ENCODE measurements around the gene ZNF180.
A peak's percentile ranks its signal among the peaks of the same experiment; 100 is the strongest.
"Not testable (repeated sequence)": the region's sequence is repeated elsewhere in the genome, so short reads cannot be mapped to it uniquely, and the experiment has no call there.

The ZNF180 gene

DNA sequence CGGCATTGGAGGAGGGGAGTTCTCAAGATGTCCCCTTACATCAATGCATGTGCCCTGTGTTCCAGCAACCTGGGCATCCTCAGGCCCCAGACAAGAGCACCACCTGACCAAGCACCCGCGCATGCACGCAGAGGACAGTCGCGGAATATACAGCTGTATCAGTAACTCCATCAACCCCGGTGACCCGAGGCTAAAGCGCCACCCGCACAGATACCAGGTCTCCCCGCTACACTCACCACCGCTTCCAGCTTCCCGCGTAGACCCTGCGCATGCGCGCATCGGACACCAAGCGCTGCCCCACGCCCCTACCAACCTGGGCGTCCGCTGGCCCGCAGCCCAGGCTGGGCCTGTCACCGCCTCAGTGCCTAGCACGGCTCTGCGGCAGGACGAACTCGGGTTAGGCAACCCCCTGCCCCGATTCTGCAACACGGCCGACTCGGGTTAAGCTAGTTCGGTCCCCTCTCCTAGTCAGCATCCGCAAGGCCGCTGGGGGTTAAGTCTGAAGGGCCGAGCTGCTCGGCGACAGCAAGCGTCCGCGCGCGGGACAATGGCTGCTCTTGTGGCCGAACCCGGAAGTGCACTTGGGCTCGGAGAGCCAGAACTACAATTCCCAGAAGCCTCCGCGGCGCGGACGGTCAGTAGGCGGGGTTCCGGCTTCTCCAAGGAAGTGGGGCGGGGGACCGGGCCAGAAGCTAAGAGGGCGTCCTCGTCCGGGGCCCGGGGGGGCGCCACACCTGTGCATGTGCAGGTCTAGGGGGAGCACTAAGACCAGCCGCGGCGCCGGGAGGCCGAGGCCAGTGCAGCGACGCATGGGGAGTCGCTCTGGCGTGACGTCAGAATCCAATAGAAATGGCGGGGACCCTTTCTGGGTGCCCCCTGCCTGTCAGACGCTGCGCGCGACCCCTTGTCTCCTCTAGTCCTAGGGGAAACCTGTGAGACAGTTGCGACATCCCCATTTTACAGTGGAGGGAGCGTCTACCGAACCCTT lies at the start of gene ZNF180:
ZNF180 (minus strand) TSS at position 561 of the 988 bp plus-strand sequence. CDS start 3,188 bp downstream, outside the sequence.
- peak; percentile 93 for DNase-seq (ENCODE audit: low read depth)

DNA sequence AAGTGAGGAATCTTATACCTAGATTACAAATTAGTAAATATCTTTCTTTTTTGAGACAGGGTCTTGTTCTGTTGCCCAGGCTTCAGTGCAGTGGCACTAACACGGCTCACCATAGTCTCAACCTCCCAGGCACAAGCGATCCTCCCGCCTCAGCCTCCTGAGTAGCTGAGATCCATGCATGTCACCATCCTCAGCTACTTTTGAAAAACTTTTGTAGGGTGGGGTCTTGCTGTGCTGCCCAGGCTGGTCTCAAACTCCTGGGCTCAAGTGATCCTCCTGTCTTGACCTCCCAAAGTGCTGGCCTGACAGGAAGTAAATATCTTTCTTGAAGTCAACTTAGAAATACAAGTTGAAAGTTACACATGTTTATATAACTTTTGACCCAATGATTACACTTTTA lies 49.2 kb upstream of the ZNF180 start:
- no peak for DNase-seq (ENCODE audit: low read depth)

DNA sequence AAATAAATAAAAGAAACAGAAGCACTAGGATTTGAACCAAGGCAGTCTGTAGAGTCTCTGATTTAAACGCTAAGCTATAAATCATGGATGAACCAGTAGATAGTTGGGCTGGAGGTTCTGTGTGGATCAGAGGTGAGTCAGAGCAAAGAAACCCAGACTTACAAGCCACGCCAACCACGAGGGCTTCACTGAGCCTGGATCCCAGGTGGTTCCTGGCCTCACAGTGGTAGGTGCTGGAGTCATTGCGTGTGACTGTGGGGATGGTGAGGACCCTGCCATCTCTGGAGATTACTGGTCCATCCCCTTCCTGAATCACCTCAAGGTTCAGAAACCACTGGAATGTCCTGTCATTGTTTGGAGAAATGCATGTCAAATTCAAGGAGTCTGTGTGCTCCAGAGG lies 48.4 kb upstream of the ZNF180 start:
- peak; percentile 42 for DNase-seq (ENCODE audit: low read depth)

DNA sequence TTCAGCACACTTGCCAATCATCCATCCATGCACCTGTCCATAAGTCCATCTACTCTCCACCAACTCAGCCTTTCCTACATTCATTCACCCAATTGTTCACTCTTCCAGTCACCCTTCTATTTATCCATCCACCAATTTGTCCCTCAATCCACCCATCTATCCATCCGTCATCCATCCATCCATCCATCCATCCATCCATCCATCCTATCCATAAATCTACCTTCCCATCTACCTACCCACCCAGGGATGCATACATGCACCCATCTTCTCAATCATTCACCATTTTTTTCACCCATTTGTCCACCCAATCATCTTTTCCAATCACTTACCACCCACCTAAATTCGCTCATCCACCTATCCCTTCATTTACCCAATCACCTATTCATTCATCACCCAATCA lies 43.7 kb upstream of the ZNF180 start:
- DNase-seq (ENCODE audit: low read depth): no peak

DNA sequence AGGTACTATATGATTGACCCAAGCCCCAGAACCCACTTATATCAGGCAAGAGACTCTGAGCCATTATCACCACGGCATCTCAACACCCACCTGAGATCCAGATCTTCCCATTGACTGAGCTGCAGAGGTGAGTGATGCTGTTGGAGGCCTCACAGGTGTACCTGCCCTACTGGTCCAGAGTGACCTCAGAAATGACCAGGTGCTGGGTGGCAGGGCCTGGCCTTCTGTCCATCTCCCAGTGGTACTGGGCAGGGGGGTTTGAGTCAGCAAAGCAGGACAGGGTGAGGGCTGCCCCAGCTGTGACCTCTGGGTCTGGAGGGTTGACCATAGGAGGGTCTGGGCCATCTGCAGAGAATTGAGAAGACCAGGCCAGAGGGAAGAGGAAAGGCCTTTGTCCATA lies 42.3 kb upstream of the ZNF180 start:
- no peak for DNase-seq (ENCODE audit: low read depth)

DNA sequence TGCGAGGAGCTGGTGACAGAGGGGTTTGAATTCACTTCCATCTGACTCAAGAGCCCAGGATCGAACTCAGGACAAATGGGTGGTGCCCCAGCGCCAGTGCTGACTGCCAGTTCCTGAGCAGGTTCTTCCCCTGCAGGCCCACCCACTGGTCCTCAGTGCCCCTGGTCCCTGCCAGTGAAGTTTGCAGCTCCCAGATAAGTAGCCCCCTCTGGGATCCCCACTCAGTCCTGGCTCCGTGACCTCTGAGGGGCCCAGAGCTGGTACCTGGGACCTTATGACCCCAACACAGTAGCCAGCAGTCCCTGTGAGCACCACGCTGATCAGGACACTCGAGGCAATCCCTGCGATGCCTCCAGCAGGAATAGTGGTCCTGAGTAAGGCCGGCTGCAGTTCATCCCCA lies 40.4 kb upstream of the ZNF180 start:
- no peak for DNase-seq (ENCODE audit: low read depth)

DNA sequence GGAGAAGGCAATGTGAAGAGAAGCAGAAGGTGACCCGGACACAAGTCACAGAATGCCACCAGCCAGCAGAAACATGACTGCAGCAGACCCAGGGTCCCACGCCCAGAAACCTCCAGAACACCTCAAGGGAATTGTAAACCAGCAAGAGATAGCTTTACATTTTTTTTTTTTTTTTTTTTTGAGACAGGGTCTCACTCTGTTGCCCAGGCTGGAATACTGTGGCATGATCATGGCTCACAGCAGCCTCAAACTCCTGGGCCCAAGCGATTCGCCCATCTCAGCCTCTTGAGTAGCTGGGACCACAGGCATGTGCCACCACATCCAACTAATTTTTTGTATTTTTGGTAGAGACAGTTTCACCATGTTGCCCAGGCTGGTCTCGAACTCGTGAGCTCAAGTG lies 39.7 kb upstream of the ZNF180 start:
- DNase-seq (ENCODE audit: low read depth): no peak

DNA sequence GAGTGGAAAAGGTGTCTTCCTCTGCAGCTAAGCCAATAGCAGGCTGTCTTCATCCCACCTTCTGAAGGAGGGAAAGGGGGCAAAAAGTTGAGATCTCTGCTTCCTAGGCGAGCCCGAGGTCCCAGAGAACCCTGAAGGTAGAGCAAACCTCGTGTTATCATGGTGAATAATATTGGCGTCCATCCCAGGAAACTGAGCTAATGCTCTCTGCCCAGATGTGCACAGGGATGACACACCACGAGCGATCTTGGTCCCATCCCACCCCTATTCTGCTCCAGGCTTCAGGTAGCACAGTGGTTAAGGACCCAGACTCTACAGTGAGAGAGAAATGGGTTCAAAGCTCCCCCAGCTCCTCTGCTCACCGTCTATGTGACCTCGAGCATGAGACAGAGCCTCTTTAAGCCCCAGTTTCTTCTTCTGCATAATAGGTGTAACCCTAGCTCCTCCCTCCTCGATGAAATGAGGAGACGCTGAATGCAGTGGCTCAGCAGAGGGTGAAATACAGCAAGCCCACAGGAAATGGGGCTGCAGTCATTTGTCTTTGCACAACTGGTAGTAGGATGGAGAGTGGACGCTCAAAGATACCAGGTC lies 39.0 kb upstream of the ZNF180 start:
- DNase-seq (ENCODE audit: low read depth): no peak

DNA sequence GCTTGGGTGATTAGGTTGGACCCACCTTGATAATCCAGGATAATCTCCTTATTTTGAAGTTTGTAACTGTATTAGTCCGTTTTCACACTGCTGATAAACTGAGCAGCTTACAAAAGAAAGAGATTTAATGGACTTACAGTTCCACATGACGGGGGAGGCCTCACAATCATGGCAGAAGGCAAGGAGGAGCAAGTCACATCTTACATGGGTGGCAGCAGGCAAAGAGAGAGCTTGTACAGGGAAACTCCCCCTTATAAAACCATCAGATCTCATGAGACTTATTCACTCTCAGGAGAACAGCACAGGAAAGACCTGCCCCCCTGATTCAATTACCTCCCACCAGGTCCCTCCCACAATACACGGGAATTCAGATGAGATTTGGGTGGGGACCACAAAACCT lies 35.0 kb upstream of the ZNF180 start:
- DNase-seq (ENCODE audit: low read depth): not testable (repeated sequence)

DNA sequence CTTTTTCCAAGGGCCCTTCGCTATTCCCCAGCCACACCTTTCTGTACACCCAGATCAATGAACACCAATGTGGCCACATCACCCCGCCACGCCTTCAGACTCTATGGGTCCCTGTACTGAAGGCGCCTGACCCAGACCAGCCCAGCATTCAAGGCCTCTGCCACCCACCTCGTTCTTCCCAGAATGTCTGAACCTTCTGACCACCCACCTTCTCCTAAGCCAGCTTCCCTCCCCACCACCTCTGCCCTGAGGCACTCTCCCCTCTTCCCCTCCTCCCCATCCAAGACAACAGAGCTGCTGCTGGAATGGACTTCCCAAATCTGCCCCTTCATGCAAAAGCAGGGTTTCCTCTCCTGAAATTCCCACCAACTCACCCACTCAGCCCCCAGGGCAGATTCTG lies 32.5 kb upstream of the ZNF180 start:
- DNase-seq (ENCODE audit: low read depth): no peak

DNA sequence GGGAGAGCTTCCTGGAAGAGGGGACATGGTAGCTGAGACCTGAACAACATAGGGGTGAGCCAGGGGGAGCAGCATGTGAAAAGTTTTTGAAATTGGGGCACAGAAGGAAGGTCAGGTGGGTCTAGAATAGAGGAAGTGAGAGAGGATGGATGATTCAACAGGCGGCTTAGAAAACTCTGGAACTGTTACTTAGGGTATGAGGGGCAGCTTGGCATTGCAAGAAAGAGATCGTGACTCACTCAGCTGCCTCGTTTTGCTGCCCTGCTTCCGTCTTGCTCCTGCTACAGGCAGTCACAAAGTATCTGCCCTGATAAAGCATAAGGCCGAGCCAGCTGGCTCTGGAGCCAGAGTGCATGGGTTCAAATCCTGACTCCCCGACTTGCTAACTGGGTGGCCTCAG lies 30.5 kb upstream of the ZNF180 start:
- no peak for DNase-seq (ENCODE audit: low read depth)

DNA sequence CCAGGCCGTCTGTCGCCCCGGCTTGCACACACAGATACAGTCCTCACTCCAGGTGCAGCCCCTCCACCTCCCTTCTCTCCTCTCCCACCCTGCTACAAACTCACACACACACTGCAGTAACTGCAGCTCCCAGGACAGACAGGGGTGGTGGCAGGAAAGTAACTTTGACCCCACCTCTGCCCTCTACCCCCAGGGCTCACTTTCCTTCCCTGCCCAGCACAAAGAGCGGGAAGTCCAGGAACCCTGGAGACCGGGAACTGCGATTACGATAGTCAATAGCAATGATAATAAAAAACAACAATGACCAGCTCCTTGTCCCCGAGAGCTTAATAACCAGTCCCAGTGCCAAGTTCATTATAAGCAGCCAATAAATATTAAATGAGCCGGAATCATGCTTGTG lies 29.2 kb upstream of the ZNF180 start, which contains the start of gene CEACAM20:
CEACAM20 (minus strand) TSS at position 140 of the 400 bp plus-strand sequence. CDS start 166 bp downstream, outside the sequence.
- no peak for DNase-seq (ENCODE audit: low read depth)

DNA sequence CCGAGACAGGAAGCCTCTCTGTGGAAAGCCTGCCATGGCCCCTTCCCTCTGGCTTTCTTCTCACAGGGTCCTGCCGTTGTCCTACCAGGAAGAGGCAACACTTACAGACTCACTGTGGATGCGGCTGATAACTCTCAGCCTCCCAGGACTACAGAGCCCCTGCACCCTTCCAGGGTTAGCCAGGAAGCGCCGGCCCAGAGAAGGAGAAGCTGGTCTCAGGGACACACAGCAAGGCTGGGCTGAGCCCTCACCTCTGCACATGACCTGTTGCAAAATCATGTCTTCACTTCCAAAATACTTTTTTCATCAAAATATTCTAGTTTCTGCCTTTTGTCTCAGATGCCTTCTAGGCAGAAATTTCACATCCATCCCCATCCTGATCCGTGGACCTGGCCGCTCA lies 27.2 kb upstream of the ZNF180 start:
- DNase-seq (ENCODE audit: low read depth): no peak

DNA sequence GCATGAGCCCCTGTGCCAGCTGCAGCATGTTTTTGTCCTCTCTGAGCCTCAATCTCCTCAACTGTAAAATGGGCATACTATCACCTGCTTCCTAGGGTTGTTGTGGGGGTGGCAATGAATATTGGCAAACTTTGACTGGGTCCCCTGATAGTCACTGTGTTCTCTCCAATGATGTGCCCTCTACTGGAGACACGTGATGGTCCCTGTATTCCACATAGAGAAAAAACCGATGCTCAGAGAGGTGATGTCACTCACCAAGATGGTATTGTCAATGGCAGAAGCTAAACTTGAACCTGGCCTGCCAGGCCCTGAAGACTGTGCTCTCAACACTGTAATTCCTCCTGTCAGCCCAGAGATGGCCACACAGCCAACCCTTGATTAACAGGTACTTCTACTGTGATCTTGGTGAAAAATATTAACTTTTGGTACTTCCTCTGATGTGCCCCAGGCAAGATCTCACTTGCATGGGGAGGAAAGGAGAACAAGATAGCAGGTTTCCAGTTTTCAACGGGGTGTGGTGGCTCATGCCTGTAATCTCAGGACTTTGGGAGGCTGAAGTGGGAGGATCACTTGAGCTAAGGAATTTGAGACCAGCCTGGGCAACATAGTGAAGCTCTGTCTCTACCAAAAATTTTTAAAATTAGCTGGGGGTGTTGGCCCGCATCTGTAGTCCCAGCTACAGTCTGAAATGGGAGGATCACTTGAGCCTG lies 25.6 kb upstream of the ZNF180 start:
- DNase-seq (ENCODE audit: low read depth): no peak

DNA sequence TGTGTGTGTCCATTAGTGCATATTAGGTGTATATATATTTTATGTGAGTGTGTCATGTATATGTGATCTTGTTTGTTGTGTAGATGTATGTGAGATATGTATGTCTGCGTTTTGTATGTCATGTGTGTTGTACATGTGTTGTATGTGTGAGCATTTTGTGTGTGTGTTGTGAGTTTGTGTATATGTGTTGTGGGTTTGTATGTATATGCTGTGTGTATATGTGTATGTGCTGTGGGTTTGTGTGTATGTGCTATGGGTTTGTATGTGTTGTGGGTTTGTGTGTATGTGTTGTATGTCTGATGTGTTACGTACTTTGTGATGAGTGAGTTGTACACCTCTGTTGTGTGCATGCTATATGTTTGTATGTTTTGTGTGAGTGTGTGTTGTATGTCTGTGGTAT lies 21.0 kb upstream of the ZNF180 start:
- DNase-seq (ENCODE audit: low read depth): no peak

DNA sequence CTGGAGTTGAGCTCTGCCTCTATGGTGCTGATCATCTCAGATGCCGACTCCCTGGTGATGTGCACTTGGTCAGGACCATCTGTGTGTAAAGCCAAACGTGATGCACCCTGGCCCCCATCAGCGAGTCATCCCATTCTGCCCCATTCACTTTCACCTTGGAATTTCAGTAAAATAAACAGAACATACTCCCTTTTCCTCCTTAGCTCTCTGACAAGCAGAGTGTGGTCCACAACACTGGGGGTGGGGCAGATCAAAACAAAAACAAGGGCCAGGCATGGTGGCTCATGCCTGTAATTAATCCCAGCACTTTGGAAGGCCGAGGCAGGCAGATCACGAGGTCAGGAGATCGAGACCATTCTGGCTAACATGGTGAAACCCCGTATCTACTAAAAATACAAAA lies 16.8 kb upstream of the ZNF180 start:
- DNase-seq (ENCODE audit: low read depth): no peak

DNA sequence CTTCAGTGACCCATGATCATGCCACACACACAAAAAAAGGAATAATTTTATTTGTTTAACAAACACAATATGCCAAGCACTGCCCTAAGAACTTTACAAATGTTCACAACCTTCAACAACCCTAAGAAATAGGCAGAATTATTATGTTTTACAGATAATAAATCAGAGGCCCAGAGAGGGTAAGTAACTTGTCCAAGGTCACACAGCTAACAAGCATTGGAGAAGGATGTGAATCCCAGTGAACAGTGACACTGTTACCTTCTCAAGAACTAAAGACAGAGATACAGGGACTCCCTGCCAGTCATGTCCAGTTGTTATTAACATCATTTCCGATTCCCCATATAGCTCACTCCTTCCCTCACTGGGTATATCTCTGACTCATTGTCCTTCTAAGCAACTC lies 15.6 kb upstream of the ZNF180 start:
- no peak for DNase-seq (ENCODE audit: low read depth)

DNA sequence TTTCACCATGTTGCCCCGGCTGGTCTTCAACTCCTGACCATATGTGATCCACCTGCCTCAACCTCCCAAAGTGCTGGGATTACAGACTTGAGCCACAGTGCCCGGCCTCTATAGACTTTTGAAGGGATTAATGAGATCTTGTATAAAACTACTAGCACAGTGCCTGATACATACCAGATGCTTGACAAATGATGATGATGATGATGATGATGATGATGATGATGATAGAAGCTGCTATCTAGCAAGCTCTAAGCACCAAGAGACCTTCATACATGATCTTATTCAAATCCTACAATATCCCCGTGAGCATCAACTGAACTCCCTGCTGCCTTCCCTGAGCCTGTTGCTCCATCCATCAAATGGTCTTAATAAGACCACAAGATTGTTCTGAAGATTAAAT lies 14.7 kb upstream of the ZNF180 start:
- no peak for DNase-seq (ENCODE audit: low read depth)

DNA sequence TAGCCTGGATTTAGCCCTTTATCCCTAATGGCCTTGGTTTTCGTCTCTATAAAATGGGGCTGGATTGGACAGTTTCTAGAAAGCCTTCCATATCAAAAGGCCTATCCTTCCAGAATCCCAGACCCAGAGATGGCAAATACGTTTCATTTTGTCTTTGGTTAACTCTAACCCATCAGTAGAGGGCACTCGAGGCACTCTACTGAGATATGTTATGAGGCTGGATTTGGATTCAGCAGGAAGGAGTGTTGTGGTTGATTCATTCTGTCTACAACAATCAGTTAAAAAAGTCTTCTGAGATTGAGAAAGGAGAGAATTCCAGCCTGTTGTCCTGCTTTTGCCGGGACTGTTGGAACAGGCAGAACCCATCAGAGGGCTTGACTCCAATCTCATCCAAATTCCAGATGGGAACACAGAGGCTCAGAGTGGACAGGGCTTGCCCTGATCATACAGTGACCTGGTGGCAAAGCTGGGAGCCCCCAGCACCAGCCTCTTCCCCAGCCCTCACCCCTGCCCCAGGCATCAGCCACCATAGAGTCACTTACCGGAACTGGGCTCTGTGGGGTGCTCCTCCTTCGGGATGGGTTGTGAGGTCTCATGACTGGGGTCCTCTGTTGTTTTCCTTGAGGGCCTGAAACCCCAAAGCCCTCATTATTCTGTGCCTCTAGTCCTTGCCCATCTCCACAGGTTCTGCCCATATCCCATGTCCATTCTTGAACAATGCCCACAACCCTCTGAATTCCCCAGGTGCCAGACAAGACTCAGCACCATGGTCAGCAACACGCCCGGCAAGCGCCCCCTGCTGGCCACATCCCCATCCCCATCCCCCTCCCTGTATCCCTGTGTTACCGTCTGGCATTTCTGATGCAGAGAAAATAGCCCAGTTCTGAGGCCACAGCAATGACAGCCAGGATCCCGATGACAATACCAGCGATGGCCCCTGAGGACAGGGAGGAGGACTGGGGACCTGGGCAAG lies 12.3 kb upstream of the ZNF180 start:
- peak; percentile 47 for DNase-seq (ENCODE audit: low read depth)

DNA sequence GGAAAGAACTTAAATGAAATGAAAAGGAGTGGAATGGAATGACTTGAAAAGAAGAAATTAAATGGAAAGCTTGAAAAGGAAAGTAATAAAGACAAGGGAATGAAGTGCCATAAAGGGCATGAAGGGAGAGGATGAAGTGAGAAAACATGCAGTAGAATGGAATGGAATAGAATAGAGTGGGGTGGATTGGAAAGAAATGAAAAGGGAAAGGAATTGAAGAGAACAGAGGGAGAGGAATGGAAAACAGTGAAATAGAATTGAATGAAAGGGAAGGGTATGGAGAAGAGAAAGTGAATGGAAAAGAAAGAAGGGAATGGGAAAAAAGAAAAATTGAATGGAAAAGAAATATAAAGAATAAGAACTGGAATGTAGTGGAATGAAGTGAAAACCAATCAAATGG lies 9.2 kb upstream of the ZNF180 start:
- no peak for DNase-seq (ENCODE audit: low read depth)

DNA sequence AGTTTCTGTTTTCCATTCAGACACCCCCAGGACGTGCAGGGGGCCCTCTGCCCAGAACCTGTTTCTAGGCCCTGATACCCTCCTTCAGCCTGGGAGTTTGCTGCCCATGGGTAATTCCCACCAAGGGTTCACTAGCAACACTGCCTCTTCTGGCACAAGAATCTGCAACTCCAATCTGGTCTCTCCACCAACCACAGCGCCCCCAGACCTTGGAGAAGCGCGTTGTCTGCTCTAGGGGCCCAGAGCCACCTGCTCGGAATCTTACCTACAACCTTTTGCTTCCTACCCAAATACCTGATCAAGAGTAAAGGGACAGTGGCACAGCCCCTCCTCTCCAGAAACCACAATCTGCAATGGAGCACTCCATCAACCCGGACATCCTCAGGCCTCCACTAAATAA lies 763 bp downstream of the ZNF180 start:
- no peak for DNase-seq (ENCODE audit: low read depth)

DNA sequence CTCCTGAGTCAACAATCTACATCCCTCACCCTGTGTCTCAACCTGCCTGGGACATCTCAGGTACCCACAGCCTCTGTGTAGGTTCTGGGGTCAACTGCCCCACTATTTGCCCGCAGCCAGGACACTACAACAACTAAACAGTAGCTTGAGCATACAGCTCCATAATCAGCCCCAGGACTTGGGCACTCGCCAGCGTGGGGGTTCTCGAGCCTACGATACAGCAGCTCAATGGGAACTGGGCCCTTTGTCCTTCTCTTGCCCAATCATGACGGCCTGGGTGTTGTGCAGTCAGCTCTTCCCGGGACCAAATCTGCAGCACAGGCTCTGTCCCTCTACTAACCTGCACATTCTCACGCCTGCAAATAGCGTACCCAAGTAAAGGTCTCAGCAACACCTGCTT lies 1.3 kb downstream of the ZNF180 start:
- DNase-seq (ENCODE audit: low read depth): no peak
